Heart left ventricle (tissue), 16 donors: ENCODE measurements around the gene RXRA. TPM values are rescaled to one million over a fixed set of nuclear protein-coding genes. Genes with fewer than 3 reads are reported as not detected.

ENCODE experiments used
- ATAC-seq, 4 donors: fragments of 200-7000 bp; cut with Tn5 transposase; one replicate each; pipeline ENCODE4 v1.9.1; 2020 to 2022; ENCODE audit warnings: moderate library complexity in 4 of 4, mild to moderate bottlenecking in 3 of 4, moderate number of reproducible peaks in 1 of 4
- DNase-seq, 5 donors: peaks; one replicate each; pipeline ENCODE4 v3.0.0-alpha.2; 2020
- H3K27ac ChIP-seq, 12 donors: fragments of 200-600 bp; sonication (generic) in 4 of 12; one replicate each; pipeline versions ENCODE4 v1.5.0 to v1.8.0; 2016 to 2022; ENCODE audit warnings: mild to moderate bottlenecking in 2 of 12
- H3K27me3 ChIP-seq, 9 donors: fragments of 200-600 bp; sonication (generic) in 2 of 9; one replicate each; pipeline versions ENCODE4 v1.5.1 to v1.8.0; 2016 to 2022; ENCODE audit warnings: mild to moderate bottlenecking in 3 of 9
- H3K36me3 ChIP-seq, 9 donors: fragments of 200-600 bp; sonication (generic) in 2 of 9; one replicate each; pipeline versions ENCODE4 v1.5.0 to v1.8.0; 2018 to 2022; ENCODE audit warnings: mild to moderate bottlenecking in 2 of 9
- H3K4me1 ChIP-seq, 12 donors: fragments of 200-600 bp; sonication (generic) in 4 of 12; one replicate each; pipeline versions ENCODE4 v1.5.0 to v1.8.0; 2016 to 2022; ENCODE audit warnings: mild to moderate bottlenecking in 3 of 12
- H3K4me3 ChIP-seq, 12 donors: fragments of 200-600 bp; sonication (generic) in 4 of 12; one replicate each; pipeline versions ENCODE4 v1.5.0 to v1.8.0; 2017 to 2022; ENCODE audit warnings: mild to moderate bottlenecking in 9 of 12, moderate library complexity in 4 of 12
- H3K9me3 ChIP-seq, 12 donors: fragments of 200-600 bp; sonication (generic) in 4 of 12; one replicate each; pipeline versions ENCODE4 v1.5.0 to v1.8.0; 2016 to 2022; ENCODE audit warnings: mild to moderate bottlenecking in 1 of 12
- CTCF ChIP-seq, 12 donors: fragments of 200-600 bp; sonication (generic) in 4 of 12; IDR thresholded peaks; one replicate each; pipeline versions ENCODE4 v1.5.0 to v1.8.0; 2018 to 2022; ENCODE audit warnings: antibody characterized with exemption in 12 of 12, mild to moderate bottlenecking in 5 of 12
- POLR2A ChIP-seq, 2 donors: fragments of 450-650 bp; IDR thresholded peaks; one replicate each; pipeline ENCODE4 v1.6.1; 2017; ENCODE audit warnings: antibody characterized with exemption in 2 of 2, mild to moderate bottlenecking in 2 of 2, moderate library complexity in 2 of 2
- WGBS, 4 donors: extraction: QIAGEN DNeasy Blood & Tissue Kit in 2 of 4; methylation state at CpG; one replicate each; pipeline versions ENCODE4 v1.1.5 to v1.1.7; 2013 to 2018; 5-methylcytosine and 5-hydroxymethylcytosine counted together
- intact Hi-C, 10 donors: fragments of 100-400 bp; cut with DNase I; formaldehyde crosslinking; loops; one replicate each; pipeline versions ENCODE4 v1.11.1 to v1.14.2; 2022
- polyA plus RNA-seq, 2 donors: library from polyadenylated mRNA; stranded (reverse); fragments of 200-250 nt; gene quantifications; one replicate each; pipeline ENCODE4 v1.2.3, GENCODE V29; 2013
- total RNA-seq, 9 donors: library from RNA; depleted of rRNA in 2 of 9; stranded (reverse); fragments of >200 nt in 2 of 9; fragmentation: NEBNext Ultra II Directional in 3 of 9; extraction: Animal tissue kit (Norgen Biotek cat#: 25700) in 3 of 9; gene quantifications; one replicate each; pipeline versions ENCODE4 v1.1.0 to v1.2.4, GENCODE V29; 2016 to 2023
- donor health status: ischemic (EF 13 %, LVEDD 7.1; RV severe dilation, severe dysfunction).
- donor health status: healthy with polysubstance abuse.
- donor health status: DM: no; HTN: yes; CAD: no.
- donor health status: DM: no; HTN: no; CAD: no.
- donor health status: ischemic (EF 25% LVEDD 6.9; RV normal size, moderate dysfunction).
- donor health status: ischemic (EF 25% LVEDD 5.7; RV mildly dilated, moderate dysfunction).
- donor health status: healthy.
- donor health status: DM: yes; HTN: yes; CAD: no.
- donor health status: ischemic (EF 35%, LVEDD 5.7; RV mildly dilated, moderate dysfunction).
- donor health status: nonischemic (EF 11% LVEDD 7.7; RV severe dilation, severe dysfunction).
- donor health status: DM: yes; HTN: yes; CAD: no.
- donor health status: PGD.
- donor health status: ischemic (EF 29% LVEDD 5.4; RV normal size, mild dysfunction).
- donor health status: nonischemic (EF 23%, LVEDD 6.1; RV moderate dilation, normal function).

RXRA gene
- total and polyA plus RNA-seq, 11 donors = 45.5 to 87.9 (median 54.9) TPM

- no peaks in the 10 kb centered on the region for H3K36me3 ChIP-seq
- H3K4me1 ChIP-seq = peaks cover 0 to 18% (median 9%) of the 10 kb centered on the region in 12 donors
- 91 to 97% (median 94%) methylated on average over 12 of the region's 12 CpGs for WGBS, 4 donors
- no peaks in the 10 kb centered on the region for H3K27me3 ChIP-seq
- H3K4me3 ChIP-seq = no peak overlapping the region
- DNase-seq (peak in 2 of 5 donors; percentile 6 to 40), ATAC-seq (no peak)
- intact Hi-C loops = no loop called here
- H3K9me3 ChIP-seq = no peaks in the 10 kb centered on the region
- TF ChIP-seq POLR2A (IDR thresholded peaks at IDR 0.05) = no peak
- no peak for TF ChIP-seq CTCF (IDR thresholded peaks at IDR 0.05)
- no peak overlapping the region for H3K27ac ChIP-seq
Measured at GRCh38 chr9:134295746-134296250, 30.5 kb upstream of the RXRA start.

DNA sequence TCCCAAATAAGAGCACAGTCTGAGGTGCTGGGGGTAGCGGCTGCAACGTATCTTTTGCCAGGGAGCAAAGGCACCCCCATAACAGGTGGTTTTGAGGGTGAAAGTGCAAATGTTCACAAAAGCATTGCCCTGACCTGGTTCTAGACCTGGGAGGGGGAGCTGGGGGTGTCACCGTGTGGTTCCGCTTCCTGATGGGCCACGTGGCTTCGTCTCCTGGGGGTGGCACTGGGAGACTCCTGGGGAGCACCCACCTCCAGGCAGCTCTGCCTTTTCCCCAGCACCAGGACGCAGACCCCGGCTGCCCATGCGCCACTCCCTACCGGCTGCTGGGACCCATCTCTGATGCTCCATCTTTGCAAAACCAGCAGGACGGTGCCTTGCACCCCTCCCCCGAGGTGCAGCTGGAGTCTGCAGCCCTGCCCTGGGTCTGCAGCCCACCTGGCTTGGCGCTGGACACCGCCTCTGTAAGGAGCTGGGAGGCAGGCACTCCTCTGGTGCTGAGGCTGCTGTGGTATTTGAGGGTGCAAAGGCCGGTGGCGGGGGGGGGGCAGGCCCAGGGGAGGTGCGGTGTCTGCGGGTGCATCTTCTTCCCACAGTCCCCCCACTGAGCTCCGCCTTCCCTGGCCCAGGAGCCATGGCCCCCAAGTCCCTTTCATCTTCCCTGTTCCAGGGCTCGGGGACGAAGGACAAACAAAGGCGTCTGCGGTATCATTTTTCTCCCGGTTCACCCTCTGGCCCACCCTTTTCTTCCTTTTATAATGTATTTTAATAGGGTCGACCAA, 29.8 kb upstream of the RXRA start:
- ATAC-seq = no peak
- Histone ChIP-seq H3K4me3 (no peak overlapping the region), H3K27me3 (no peaks in the 10 kb centered on the region), H3K9me3 (no peaks in the 10 kb centered on the region), H3K4me1 (peaks cover 0 to 16% (median 9%) of the 10 kb centered on the region in 12 donors), H3K36me3 (no peaks in the 10 kb centered on the region), H3K27ac (no peak overlapping the region)
- intact Hi-C loops = no loop called here
- TF ChIP-seq CTCF (IDR thresholded peaks at IDR 0.05) (no peak), POLR2A (IDR thresholded peaks at IDR 0.05) (no peak)
- 82 to 85% (median 84%) methylated on average over 22 to 25 of the region's 25 CpGs for WGBS, 4 donors
- peak in 2 of 5 donors; percentile 17 to 44 for DNase-seq

DNA sequence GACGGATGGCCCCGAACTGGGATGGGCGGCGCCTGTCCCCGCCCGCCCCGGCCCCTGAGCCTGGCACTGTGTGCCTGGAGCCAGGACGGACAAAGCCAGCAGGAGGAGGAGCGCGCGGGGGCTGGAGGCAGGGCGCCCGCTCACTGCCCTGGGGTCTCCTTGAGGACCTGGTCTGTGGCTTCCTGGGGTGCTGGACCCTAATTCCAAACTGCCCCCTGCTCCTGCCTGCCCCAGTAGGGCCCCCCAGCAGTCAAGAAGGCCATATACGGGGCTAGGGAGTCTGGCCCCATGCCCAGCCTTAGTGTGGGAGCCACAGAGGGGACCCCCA, 29.2 kb upstream of the RXRA start:
- ATAC-seq (no peak), DNase-seq (peak in 1 of 5 donors; percentile 36)
- Histone ChIP-seq H3K4me3 (no peak overlapping the region), H3K36me3 (no peaks in the 10 kb centered on the region), H3K27ac (no peak overlapping the region), H3K9me3 (no peaks in the 10 kb centered on the region), H3K4me1 (peaks cover 0 to 16% (median 9%) of the 10 kb centered on the region in 12 donors), H3K27me3 (no peaks in the 10 kb centered on the region)
- TF ChIP-seq POLR2A (IDR thresholded peaks at IDR 0.05) (no peak), CTCF (IDR thresholded peaks at IDR 0.05) (no peak)
- intact Hi-C loops = no loop called here
- WGBS, 4 donors = 87 to 93% (median 88%) methylated on average over 10 to 14 of the region's 14 CpGs

DNA sequence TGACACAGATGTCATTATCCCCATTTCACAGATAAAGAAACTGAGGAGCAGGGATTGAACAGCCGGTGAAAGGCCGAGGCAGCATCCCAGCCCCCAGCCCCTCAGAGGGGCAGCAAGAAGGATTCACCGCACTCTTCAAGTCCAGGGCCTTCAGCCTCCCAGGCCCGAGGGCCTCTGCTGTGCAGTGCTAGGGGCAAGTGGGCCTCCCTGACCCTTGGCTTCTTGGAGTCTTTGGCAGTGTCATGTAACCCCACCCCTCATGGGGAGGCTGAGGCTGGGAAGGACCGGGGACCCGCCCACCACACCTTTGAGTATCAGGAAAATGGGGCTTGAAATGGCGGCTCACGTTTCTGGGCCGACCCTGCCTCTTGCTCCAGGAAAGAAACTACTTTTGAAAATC, 28.7 kb upstream of the RXRA start:
- Histone ChIP-seq H3K4me3 (no peak overlapping the region), H3K27me3 (no peaks in the 10 kb centered on the region), H3K27ac (no peak overlapping the region), H3K36me3 (no peaks in the 10 kb centered on the region), H3K4me1 (peaks cover 0 to 16% (median 9%) of the 10 kb centered on the region in 12 donors), H3K9me3 (no peaks in the 10 kb centered on the region)
- WGBS, 4 donors = 94 to 97% (median 95%) methylated on average over 9 of the region's 9 CpGs
- DNase-seq (peak in 2 of 5 donors; percentile 15 to 31), ATAC-seq (no peak)
- intact Hi-C loops = no loop called here
- TF ChIP-seq POLR2A (IDR thresholded peaks at IDR 0.05) (no peak), CTCF (IDR thresholded peaks at IDR 0.05) (no peak)
